Measurements from ENCODE around the gene DOCK4. TPM values are rescaled to one million over a fixed set of nuclear protein-coding genes. Genes with fewer than 3 reads are reported as not detected.

DOCK4 gene
- total and polyA plus RNA-seq, 2 of the 8 experiments (the other 6 are each of a cell fraction or from before 2014, with no cell fraction given): 5.1 to 23.6 TPM

DNA sequence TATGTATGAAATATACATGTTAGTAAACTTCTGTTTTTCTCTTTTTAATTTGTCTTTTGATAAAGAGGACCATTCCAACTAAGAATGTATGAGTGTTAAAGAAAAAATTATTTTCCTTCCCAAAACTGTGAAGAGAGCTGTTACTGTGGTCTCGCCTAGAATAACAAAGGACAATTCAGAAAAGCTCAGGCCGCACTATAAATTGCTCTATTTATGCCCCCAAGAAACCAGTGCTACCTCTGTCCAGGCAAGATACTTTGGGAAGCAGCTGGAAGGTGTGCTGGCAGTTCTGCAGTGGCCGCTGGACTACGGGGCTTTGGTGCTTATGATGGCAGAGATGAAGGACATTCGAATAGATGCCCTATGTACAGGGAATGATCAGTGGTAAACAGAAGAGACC lies 252.1 kb downstream of the DOCK4 start (continued):
- TF ChIP-seq RAD21 (IDR thresholded peaks at IDR 0.05 in 1 of 2, conservative IDR thresholded peaks at IDR 0.05 in 1 of 2; ENCODE audit: low read depth in 2 of 2, low read length in 2 of 2) (no peak), CREB1 (IDR thresholded peaks at IDR 0.05) (no peak), JUND (IDR thresholded peaks at IDR 0.05; ENCODE audit: low read length) (no peak), POU5F1 (IDR thresholded peaks at IDR 0.05; ENCODE audit: low read depth, low read length) (no peak), RFX5 (IDR thresholded peaks at IDR 0.05; ENCODE audit: borderline replicate concordance, low read depth, low read length) (no peak), SAP30 (IDR thresholded peaks at IDR 0.05; ENCODE audit: insufficient read depth, insufficient replicate concordance, low read length) (no peak)
- TF ChIP-seq, protein P1, sequence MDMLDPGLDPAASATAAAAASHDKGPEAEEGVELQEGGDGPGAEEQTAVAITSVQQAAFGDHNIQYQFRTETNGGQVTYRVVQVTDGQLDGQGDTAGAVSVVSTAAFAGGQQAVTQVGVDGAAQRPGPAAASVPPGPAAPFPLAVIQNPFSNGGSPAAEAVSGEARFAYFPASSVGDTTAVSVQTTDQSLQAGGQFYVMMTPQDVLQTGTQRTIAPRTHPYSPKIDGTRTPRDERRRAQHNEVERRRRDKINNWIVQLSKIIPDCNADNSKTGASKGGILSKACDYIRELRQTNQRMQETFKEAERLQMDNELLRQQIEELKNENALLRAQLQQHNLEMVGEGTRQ (IDR thresholded peaks at IDR 0.05; ENCODE audit: low read length): no peak

All from H1 (cell line).